ENCODE data around the gene GPD2. TPM values are rescaled to one million over a fixed set of nuclear protein-coding genes. Genes with fewer than 3 reads are reported as not detected.

GPD2 gene
- total RNA-seq, 4 donors from 2014 or later: 38.7 to 62.9 (median 40.7) TPM

- TF ChIP-seq, protein P1, sequence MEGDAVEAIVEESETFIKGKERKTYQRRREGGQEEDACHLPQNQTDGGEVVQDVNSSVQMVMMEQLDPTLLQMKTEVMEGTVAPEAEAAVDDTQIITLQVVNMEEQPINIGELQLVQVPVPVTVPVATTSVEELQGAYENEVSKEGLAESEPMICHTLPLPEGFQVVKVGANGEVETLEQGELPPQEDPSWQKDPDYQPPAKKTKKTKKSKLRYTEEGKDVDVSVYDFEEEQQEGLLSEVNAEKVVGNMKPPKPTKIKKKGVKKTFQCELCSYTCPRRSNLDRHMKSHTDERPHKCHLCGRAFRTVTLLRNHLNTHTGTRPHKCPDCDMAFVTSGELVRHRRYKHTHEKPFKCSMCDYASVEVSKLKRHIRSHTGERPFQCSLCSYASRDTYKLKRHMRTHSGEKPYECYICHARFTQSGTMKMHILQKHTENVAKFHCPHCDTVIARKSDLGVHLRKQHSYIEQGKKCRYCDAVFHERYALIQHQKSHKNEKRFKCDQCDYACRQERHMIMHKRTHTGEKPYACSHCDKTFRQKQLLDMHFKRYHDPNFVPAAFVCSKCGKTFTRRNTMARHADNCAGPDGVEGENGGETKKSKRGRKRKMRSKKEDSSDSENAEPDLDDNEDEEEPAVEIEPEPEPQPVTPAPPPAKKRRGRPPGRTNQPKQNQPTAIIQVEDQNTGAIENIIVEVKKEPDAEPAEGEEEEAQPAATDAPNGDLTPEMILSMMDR (IDR thresholded peaks at IDR 0.05): no peak
- ATAC-seq (ENCODE audit: low FRiP score): no peak
- no peak for DNase-seq (ENCODE audit: low spot score)
Measured at GRCh38 chr2:156505696-156506095, 69.5 kb downstream of the GPD2 start.

GRCh38 chr2:156511122-156511521, 74.9 kb downstream of the GPD2 start:
- ATAC-seq (ENCODE audit: low FRiP score) (no peak), DNase-seq (ENCODE audit: low spot score) (no peak)
- TF ChIP-seq, protein P1 (IDR thresholded peaks at IDR 0.05): no peak

DNA sequence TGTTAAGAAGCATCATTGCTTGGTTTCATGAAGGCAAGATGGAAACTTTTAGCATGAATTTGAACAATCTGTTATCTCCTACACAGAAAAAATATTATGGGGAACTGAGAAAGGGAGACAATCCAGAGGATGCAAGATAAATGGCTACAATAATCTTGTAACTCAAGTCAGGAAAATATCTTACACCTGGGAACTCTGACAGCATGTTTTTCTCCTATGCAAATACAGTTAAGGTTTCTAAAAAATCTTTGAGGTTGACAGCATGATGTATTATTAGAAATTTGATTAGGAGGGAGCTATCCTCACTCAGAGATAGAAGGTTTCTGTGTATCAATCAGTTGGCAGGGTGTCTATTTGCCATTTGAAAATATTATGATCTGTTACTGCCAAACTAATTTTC, 75.6 kb downstream of the GPD2 start:
- DNase-seq (ENCODE audit: low spot score) (no peak), ATAC-seq (ENCODE audit: low FRiP score) (no peak)
- TF ChIP-seq, protein P1 (IDR thresholded peaks at IDR 0.05): no peak

DNA sequence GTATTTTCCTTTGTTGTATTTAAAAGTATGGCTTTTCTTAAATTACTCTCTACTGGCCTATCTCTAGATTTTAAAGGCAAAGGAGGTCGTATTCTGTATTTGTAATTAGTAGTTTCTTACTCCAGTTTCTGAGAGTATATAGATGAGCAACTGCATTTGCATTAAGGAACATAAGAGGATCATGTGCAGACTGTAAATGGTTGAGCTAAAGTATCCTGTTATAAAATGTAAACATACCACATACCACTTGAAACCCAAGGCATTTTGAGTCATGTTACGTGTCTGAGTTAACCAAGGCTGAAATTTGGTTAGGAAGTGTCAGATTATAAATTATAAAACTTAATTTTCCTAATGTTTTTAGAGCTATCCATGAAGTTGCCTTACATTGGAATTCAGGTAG, 76.3 kb downstream of the GPD2 start:
- DNase-seq (ENCODE audit: low spot score): no peak
- TF ChIP-seq, protein P1 (IDR thresholded peaks at IDR 0.05): no peak
- no peak for ATAC-seq (ENCODE audit: low FRiP score)

DNA sequence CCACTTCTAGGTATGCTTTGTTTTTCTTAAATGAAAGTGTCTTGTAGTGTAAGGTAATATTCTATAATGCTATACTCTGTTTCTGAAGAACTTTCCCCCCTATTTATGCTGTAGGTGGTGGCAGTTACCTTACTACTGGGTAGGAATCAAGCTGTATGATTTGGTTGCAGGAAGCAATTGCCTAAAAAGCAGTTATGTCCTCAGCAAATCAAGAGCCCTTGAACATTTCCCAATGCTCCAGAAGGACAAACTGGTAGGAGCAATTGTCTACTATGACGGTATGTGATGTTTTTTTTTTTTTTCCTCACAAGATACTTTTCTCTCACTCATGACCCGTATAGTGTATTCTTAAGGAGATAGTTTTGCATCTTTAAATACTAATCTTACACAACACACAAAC, 77.0 kb downstream of the GPD2 start:
- ATAC-seq (ENCODE audit: low FRiP score): no peak
- TF ChIP-seq, protein P1 (IDR thresholded peaks at IDR 0.05): no peak
- DNase-seq (ENCODE audit: low spot score): no peak

- no peak for ATAC-seq (ENCODE audit: low FRiP score)
- no peak for DNase-seq (ENCODE audit: low spot score)
- TF ChIP-seq, protein P1 (IDR thresholded peaks at IDR 0.05): no peak
Measured at GRCh38 chr2:156517419-156517818, 81.2 kb downstream of the GPD2 start.

DNA sequence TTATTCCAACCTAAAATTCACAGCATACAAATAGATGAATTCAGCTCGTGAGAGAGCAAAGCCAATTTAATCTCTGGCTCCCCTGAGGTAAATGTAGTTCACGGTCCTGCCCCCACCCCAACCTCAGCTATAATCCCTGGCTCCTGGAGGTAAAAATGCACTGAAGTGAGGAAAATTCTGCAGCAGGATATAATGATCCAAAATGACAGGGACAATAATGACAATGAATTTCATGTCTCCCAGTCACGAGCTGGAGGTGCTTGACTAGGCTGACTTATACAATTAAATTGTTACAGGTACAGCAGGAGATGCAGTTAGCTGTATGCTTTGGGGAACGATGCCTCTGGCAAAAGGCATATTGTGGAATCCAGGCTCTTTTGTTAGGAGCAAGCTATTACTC, 82.0 kb downstream of the GPD2 start:
- TF ChIP-seq, protein P1 (IDR thresholded peaks at IDR 0.05): no peak
- DNase-seq (ENCODE audit: low spot score) (no peak), ATAC-seq (ENCODE audit: low FRiP score) (no peak)

Data from omental fat pad (tissue), 4 donors.